Hematopoietic multipotent progenitor cell treated with erythropoietin and hydrocortisone succinate and interleukin-3 and kit ligand, for 17 days (in vitro differentiated cells): ENCODE measurements around the gene FAM50A.
"Not testable (repeated sequence)": the region's sequence is repeated elsewhere in the genome, so short reads cannot be mapped to it uniquely, and the experiment has no call there.

Experiments used
- DNase-seq: peaks from one replicate; pipeline ENCODE4 v3.0.0-alpha.2; 2015; ENCODE audit warnings: low spot score

FAM50A gene

GRCh38 chrX:154443992-154444754 lies at the start of gene FAM50A:
Gene FAM50A (plus strand): TSS chrX:154444141. CDS start chrX:154444236, 95 bp downstream.
- peak; percentile 84 for DNase-seq

DNA sequence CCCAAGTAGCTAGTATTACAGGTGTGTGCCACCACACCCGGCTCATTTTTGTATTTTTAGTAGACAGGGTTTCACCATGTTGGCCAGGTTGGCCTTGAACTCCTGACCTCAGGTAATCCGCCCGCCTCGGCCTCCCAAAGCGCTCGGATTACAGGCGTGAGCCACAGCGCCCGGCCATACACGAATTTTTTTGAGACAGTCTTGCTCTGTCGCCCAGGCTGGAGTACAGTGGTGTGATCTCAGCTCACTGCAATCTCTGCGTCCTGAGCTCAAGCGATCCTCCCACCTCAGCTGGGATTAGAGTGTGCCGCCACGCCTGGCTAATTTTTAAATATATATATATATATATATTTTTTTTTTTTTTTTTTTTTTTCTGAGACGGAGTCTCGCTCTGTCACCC lies 47.6 kb upstream of the FAM50A start:
- DNase-seq = not testable (repeated sequence)

DNA sequence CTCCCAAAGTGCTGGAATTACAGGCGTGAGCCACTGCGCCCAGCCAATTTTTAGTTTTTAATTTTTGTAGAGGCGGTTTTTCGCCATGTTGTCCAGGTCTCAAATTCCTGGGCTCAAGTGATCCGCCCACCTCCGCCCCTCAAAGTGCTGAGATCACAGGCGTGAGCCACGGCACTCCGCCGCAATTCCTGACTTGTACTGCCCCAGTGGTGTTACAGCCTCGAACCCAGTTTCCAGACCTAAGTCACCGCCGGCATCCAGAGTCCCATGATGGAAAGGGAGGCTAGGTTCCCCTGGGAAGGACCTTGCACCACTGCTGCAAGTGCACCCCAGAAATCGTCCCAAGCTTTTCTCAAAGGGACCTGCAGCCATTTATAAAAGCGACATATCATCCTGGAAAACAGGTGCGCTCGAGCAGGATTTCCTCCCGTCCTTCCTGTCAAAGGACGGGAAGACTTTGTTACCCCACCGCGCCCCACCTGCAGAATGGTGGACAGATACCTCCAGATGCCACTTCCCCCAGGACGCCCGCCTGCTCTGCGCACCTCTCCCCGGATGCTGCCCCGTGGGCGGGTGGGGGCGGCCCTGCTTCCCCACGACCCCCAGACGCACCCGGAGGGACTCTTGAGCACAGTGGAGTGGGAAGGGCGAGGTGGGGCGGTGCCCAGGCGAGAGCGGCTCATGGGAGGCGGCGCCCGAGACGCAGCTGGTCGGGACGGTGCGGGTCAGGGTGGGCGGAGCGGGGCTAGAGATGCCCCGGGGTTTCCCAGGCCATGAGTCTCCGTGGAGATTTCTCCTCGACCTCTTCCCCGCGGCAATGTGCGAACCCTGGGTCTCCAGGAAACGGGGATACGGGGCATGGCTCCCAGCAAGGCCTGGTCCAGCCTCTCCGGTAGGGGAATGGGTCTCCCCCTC lies 46.7 kb upstream of the FAM50A start:
- peak; percentile 61 for DNase-seq

GRCh38 chrX:154397888-154398667 lies 45.9 kb upstream of the FAM50A start, which contains the start of gene RPL10:
Gene RPL10 (plus strand): TSS chrX:154398377. CDS start chrX:154398520, 143 bp downstream.
- DNase-seq = peak; percentile 93

GRCh38 chrX:154398668-154399526 lies 45.0 kb upstream of the FAM50A start:
- peak; percentile 90 for DNase-seq

GRCh38 chrX:154399527-154400368 lies 44.2 kb upstream of the FAM50A start:
- peak; percentile 33 for DNase-seq

DNA sequence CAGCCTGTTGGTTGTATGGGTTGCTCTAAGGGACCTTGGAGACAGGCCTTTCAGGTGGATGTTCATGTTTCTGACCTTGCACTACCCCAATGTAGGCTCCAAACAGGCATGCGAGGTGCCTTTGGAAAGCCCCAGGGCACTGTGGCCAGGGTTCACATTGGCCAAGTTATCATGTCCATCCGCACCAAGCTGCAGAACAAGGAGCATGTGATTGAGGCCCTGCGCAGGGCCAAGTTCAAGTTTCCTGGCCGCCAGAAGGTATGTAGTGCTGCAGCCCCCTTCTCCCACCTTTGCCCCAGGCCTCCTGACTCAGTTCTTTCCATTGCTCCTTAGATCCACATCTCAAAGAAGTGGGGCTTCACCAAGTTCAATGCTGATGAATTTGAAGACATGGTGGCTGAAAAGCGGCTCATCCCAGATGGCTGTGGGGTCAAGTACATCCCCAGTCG lies 43.5 kb upstream of the FAM50A start:
- DNase-seq = not testable (repeated sequence)

DNA sequence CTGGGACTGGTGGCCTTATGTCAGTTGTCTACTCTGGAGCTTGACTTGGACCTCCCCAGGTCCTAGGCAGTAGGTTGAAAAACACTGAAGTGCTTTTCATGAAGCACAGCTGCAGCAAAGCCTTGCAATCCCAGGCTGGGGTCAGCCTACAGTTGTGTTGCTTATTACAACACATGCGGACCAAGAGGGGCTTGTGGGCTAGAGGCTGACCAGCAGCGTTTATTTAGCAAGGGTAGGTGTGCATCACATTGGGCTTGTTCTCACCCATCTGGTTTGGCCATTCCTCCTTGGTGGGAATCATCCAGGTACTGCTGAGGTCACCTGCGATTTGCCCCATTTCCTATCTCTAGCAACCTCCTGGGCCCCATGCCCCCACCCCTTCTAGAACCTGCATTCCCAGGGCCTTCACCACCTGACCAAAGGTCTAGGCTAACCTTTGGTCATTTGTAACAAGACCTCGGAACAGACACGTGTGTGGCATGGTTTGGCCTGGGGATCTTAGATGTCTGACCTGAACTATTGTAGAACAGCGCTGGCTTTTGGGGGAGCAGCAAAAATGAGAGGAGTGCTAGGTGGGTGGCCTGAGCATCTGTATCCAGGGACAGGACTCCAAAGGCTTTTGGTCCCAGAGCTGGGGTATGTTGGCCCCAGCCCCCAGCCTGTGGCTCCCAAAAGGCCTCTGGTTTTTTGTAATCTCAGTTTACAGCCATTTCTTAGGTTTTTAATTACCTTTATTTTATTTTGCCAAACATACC lies 42.7 kb upstream of the FAM50A start:
- no peak for DNase-seq

GRCh38 chrX:154401918-154402621 lies 41.9 kb upstream of the FAM50A start:
- no peak for DNase-seq

DNA sequence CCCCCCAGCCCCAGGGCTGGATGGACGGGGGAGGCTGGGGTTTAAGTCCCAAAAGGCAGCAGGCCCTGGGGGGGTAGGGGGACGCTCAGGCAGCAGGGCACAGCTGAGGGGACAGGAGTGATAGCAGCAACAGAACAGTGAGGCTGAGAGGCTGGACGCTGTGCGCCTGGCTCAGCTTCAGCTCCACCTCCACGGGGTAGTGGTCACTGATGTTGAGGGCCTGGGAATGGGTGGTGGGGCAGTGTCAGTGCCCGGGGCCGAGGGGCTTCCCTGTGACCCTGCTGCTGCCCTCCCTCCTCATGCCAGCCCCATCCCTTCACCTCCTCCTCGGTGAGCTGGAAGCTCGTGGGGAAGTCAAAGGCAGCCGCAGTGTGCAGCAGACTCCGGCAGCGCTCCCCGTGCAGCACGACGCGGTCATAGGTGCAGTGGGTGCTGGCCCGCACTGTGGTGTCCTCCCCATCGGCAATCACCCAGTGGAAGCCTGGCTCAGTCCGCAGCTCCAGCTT lies 41.3 kb upstream of the FAM50A start:
- no peak for DNase-seq

GRCh38 chrX:154403192-154403591 lies 40.7 kb upstream of the FAM50A start:
- no peak for DNase-seq

GRCh38 chrX:154403858-154404257 lies 40.1 kb upstream of the FAM50A start:
- no peak for DNase-seq

GRCh38 chrX:154404625-154405192 lies 39.2 kb upstream of the FAM50A start:
- DNase-seq = no peak

- DNase-seq = no peak
Measured at GRCh38 chrX:154408659-154409221, 35.2 kb upstream of the FAM50A start.

- peak; percentile 75 for DNase-seq
Measured at GRCh38 chrX:154409222-154409871, 34.6 kb upstream of the FAM50A start, which contains the start of gene DNASE1L1. Gene DNASE1L1 (minus strand): TSS chrX:154409254. CDS start chrX:154405568, 3,686 bp downstream.

- peak; percentile 43 for DNase-seq
Measured at GRCh38 chrX:154411981-154412340, 32.0 kb upstream of the FAM50A start.

- DNase-seq = peak; percentile 20
Measured at GRCh38 chrX:154412468-154412867, 31.5 kb upstream of the FAM50A start.
